ENCODE results near the gene CCDC192.

CCDC192 gene

DNA sequence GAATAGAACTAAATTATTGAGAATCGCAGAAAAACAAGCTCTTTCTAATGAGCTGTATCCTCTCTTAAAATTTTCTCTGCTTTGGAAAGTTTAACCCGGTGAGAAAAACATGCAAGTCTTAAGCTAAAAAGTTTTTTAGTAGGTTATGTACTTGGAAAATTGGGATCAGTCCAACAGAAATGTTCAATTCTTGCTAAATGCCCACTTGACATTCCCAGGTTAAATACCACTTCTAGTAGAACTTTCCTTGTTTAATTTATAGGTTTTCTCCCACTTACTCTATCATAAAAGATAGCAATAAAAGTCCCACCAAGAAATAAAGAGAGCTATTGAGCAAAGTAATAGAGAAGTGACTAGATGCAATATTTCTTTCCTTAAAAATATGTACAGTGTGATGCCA lies 157.1 kb downstream of the CCDC192 start:
- TF ChIP-seq POLR2A (IDR thresholded peaks at IDR 0.05; ENCODE audit: low read depth, low read length), result no peak
- TF ChIP-seq PAX5 (IDR thresholded peaks at IDR 0.05; ENCODE audit: insufficient read depth, low read length, severe bottlenecking), result no peak
- no peak for TF ChIP-seq SPI1 (IDR thresholded peaks at IDR 0.05; ENCODE audit: low read depth, low read length)
- TF ChIP-seq POLR2AphosphoS5 (IDR thresholded peaks at IDR 0.05; ENCODE audit: low read depth, low read length), result no peak
- no peak for TF ChIP-seq TAF1 (IDR thresholded peaks at IDR 0.05; ENCODE audit: low read depth, low read length)
- TF ChIP-seq POU2F2 (IDR thresholded peaks at IDR 0.05; ENCODE audit: low read depth, low read length), result no peak
- FAIRE-seq, result no peak
- DNase-seq (ENCODE audit: insufficient read length, low spot score), result no peak

DNA sequence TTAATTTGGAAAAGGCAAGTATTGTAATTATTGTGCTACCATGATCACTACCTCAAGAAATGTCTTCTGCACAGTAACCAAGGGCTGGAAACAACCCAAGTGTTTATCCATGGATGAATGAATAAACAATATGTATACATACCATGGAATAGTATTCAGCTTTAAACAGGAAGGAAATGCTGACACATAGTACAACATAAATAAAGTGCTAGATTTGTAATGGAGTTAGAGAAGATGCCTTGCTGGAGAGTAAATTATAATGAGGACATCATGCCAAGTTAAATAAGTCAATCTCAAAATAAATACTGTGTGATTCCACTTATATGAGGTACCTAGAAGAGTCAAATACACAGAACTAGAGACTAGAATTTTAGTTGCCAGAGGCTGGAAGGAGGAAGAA lies 160.0 kb downstream of the CCDC192 start:
- FAIRE-seq (no peak), DNase-seq (ENCODE audit: insufficient read length, low spot score) (no peak)
- TF ChIP-seq SPI1 (IDR thresholded peaks at IDR 0.05; ENCODE audit: low read depth, low read length) (no peak), POLR2AphosphoS5 (IDR thresholded peaks at IDR 0.05; ENCODE audit: low read depth, low read length) (no peak), PAX5 (IDR thresholded peaks at IDR 0.05; ENCODE audit: insufficient read depth, low read length, severe bottlenecking) (no peak)

DNA sequence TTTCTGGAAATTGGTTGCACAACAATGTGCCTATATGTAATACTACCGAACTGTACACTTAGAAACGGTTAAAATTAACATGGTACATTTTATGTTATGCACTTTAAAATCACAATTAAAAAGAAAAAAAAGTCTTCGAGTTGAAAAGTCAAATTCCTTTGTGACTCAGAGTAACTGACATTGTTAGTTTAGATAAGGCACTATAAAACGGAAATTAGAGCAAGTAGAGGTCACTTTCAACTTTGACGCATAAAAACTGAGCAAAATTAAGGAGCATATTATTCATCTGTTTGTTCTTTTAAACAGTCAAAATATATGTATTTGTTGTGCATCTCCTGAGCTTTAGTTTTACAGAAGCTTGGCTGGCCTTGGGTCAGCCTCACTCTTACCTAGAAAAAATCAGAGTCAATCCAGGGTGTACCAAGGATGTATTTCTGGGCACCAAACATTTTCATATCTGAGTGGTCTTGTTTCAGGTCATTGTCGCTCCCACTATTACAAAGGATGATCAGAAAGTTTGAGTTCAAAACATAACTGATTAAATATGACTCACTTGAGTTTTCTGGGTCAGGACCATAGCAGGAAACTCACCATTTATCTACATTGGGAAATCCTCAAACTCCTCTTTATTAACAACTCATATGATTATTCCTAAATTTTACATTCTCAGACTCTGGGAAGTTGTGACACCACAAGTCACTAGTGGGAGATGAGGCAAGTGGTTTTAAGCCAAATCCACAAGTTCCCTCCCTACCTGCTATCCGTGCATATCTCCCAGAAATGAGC lies 160.6 kb downstream of the CCDC192 start:
- no peak for FAIRE-seq

DNA sequence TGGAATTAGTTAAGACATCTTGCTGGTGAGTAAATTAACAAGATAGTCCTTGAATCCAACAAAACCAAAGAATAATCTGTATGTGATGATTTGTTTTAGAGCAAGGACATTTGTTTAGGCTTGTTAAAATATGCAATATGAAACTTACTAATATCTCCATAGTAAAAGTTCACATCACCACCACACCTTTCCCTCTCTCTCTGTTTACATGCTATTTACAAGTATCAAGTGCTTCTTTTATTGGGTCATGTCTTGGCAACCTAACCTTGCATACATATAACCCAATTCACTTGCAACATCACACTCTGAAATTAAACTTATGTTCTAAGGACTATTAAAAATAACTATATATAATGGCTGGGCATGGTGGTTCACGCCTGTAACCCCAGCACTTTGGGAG lies 161.3 kb downstream of the CCDC192 start:
- TF ChIP-seq POLR2A (IDR thresholded peaks at IDR 0.05; ENCODE audit: low read depth, low read length), result no peak
- TF ChIP-seq SPI1 (IDR thresholded peaks at IDR 0.05; ENCODE audit: low read depth, low read length), result no peak
- TF ChIP-seq TAF1 (IDR thresholded peaks at IDR 0.05; ENCODE audit: low read depth, low read length), result no peak
- DNase-seq (ENCODE audit: insufficient read length, low spot score) (no peak), FAIRE-seq (no peak)

More for the DNA sequence above, 160.6 kb downstream of the CCDC192 start:
- TF ChIP-seq SPI1 (IDR thresholded peaks at IDR 0.05; ENCODE audit: low read depth, low read length) (no peak), POLR2A (IDR thresholded peaks at IDR 0.05; ENCODE audit: low read depth, low read length) (no peak), PAX5 (IDR thresholded peaks at IDR 0.05; ENCODE audit: insufficient read depth, low read length, severe bottlenecking) (no peak), POU2F2 (IDR thresholded peaks at IDR 0.05; ENCODE audit: low read depth, low read length) (no peak), POLR2AphosphoS5 (IDR thresholded peaks at IDR 0.05; ENCODE audit: low read depth, low read length) (no peak), TAF1 (IDR thresholded peaks at IDR 0.05; ENCODE audit: low read depth, low read length) (no peak)
- no peak for DNase-seq (ENCODE audit: insufficient read length, low spot score)

DNA sequence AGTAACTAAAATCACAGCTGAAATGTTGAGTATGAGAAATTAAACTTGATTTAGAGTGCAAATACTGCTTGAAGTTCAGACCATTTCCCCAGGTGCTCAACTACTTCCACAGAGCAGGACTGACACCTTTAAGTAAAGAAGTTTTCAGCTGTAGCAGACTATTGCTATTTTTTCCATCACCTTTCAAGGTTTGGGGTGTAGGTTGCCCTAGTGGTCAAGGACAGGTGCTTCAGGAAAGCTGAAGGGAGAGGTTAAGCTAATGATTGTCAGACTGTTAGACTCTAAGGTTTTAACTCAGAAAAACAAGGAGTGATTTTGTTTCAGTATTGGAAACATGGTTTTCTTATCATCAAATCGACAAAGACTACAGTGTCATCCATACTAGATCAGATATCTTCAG lies 162.1 kb downstream of the CCDC192 start:
- DNase-seq (ENCODE audit: insufficient read length, low spot score) (no peak), FAIRE-seq (peak; percentile 13)
- no peak for TF ChIP-seq POLR2AphosphoS5 (IDR thresholded peaks at IDR 0.05; ENCODE audit: low read depth, low read length)
- TF ChIP-seq PAX5 (IDR thresholded peaks at IDR 0.05; ENCODE audit: insufficient read depth, low read length, severe bottlenecking), result no peak
- no peak for TF ChIP-seq POU2F2 (IDR thresholded peaks at IDR 0.05; ENCODE audit: low read depth, low read length)
- no peak for TF ChIP-seq TAF1 (IDR thresholded peaks at IDR 0.05; ENCODE audit: low read depth, low read length)
- TF ChIP-seq SPI1 (IDR thresholded peaks at IDR 0.05; ENCODE audit: low read depth, low read length), result no peak
- no peak for TF ChIP-seq POLR2A (IDR thresholded peaks at IDR 0.05; ENCODE audit: low read depth, low read length)

DNA sequence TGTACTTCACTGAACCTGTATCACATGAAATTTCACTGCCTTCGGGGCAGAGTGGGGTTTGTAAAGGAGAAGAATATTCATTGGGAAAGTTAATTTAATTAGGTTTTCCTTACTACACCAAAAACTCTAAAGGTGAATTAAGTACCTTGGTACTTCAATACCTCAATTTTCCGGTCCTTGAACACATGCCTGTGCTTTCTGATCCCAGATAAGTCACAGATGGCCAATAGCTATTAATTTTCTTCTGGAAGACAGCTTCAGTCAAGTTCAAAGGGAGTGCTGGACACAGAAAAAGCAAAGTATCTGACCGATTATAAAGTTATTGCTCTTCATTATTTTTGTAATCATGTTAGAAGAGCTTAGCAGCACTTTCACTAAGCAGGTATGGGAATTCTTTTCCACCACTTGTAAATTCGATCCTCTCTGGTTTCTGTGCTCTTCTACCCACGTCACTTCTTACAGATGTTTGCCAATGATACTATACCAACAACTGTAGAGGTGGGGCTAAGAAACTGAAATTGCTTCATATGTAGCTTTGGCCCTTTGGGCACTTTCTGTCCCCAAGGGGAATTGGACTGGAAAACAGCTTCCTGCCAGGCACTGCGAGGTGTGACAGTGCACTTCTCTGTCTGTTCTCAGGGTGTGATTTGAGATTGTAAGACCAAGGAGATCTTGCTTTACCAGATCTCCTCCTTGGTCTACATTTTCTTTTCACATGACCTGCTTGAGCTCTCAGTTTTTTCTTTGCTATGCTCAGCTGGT lies 164.0 kb downstream of the CCDC192 start:
- FAIRE-seq, result no peak
- TF ChIP-seq TAF1 (IDR thresholded peaks at IDR 0.05; ENCODE audit: low read depth, low read length) (no peak), POLR2A (IDR thresholded peaks at IDR 0.05; ENCODE audit: low read depth, low read length) (no peak), SPI1 (IDR thresholded peaks at IDR 0.05; ENCODE audit: low read depth, low read length) (no peak)

DNA sequence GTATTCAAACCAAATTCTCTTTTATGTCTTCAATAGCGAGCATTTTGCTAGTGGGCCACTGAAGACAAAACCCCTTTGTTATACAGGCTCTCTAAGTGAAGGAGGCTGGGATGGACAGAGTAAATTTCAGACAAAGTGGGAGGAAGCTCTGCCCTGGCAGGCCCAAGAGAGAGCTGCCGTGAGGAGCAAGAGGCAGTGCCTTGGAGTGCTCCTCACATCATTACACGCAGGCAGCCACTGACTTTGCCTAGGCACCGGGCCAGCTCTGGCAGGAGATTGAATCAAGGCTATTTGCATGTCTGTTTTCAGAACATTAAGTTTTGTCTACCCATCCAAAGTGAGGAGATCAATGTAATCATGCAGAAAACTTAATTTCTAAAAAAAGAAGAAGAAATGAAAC lies 167.7 kb downstream of the CCDC192 start:
- DNase-seq (ENCODE audit: insufficient read length, low spot score) (no peak), FAIRE-seq (peak; percentile 9)
- peak; percentile 49; the same call in 1 of the 2 replicates for TF ChIP-seq POU2F2 (IDR thresholded peaks at IDR 0.05; ENCODE audit: low read depth, low read length)
- no peak for TF ChIP-seq PAX5 (IDR thresholded peaks at IDR 0.05; ENCODE audit: insufficient read depth, low read length, severe bottlenecking)

More for the DNA sequence above, 164.0 kb downstream of the CCDC192 start:
- no peak for DNase-seq (ENCODE audit: insufficient read length, low spot score)

DNA sequence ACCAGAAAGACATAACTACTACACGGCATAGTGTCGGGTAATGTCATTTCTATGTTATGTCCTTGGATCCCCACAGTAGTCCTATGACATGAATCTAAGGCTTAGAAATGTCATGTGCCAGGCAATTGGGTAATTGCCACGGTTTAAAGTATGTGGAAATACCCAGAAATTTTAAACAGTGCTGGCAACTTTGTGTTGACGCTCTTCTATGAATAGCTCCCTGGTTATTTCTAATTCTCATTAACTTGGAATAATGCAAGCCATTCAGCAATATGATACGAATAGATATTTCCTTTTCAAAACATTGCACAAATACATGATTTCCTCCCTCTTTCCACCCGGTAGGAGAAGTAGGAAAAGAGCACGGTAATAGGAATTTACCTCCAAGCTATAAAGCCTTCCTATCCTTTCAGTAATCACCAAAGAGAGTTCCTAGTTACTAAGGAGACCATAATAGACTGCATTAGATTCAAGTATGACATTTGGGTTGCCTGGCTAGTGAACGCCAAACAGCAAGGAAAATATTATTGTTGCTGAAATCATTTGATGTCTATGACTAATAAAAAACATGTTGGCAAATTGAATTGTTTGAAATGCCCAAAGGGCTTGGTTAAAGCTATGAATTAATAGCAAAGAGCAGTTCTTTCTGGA lies 168.4 kb downstream of the CCDC192 start:
- DNase-seq (ENCODE audit: insufficient read length, low spot score) (no peak), FAIRE-seq (peak; percentile 60)
- TF ChIP-seq SPI1 (IDR thresholded peaks at IDR 0.05; ENCODE audit: low read depth, low read length), result no peak
- no peak for TF ChIP-seq PAX5 (IDR thresholded peaks at IDR 0.05; ENCODE audit: insufficient read depth, low read length, severe bottlenecking)
- no peak for TF ChIP-seq POLR2A (IDR thresholded peaks at IDR 0.05; ENCODE audit: low read depth, low read length)
- no peak for TF ChIP-seq TAF1 (IDR thresholded peaks at IDR 0.05; ENCODE audit: low read depth, low read length)
- no peak for TF ChIP-seq POLR2AphosphoS5 (IDR thresholded peaks at IDR 0.05; ENCODE audit: low read depth, low read length)
- TF ChIP-seq POU2F2 (IDR thresholded peaks at IDR 0.05; ENCODE audit: low read depth, low read length), result no peak

DNA sequence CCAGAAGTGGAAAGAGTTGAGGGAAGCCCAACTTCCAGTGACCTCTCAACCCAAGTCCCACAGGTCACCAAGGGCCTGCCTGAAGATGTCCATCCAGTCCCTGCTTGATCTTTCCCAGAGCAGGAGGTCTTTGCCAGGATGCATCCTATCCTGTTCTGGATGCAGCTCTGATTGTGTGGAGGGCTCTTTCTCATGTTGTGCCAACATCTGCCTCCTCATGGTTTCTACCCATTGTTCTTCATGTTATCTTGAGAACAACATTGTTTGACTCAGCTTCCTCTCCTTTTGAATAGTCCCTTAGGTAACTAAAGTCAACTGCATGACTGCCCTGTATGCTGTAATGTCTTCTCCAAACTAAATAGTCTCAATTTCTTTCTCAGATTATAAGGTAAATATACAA lies 169.3 kb downstream of the CCDC192 start:
- TF ChIP-seq POLR2A (IDR thresholded peaks at IDR 0.05; ENCODE audit: low read depth, low read length), result no peak
- no peak for TF ChIP-seq PAX5 (IDR thresholded peaks at IDR 0.05; ENCODE audit: insufficient read depth, low read length, severe bottlenecking)
- FAIRE-seq, result no peak
- DNase-seq (ENCODE audit: insufficient read length, low spot score), result no peak
